Ascending aorta (tissue), 2 donors: ENCODE results near the gene LENG9. TPM values are rescaled to one million over a fixed set of nuclear protein-coding genes. Genes with fewer than 3 reads are reported as not detected.

Source experiments
- DNase-seq, 2 donors: peaks; one replicate each; pipeline ENCODE4 v3.0.0-alpha.2; 2019; ENCODE audit warnings: low spot score in 2 of 2
- H3K27ac ChIP-seq, 2 donors: fragments of 200-600 bp; sonication (generic); one replicate each; pipeline ENCODE4 v1.5.1; 2016 to 2017; ENCODE audit warnings: mild to moderate bottlenecking in 1 of 2
- H3K27me3 ChIP-seq: fragments of 200-600 bp; sonication (generic); one replicate; pipeline ENCODE4 v1.5.1; 2017
- H3K36me3 ChIP-seq, 2 donors: fragments of 200-600 bp; sonication (generic); one replicate each; pipeline ENCODE4 v1.5.1; 2016
- H3K4me1 ChIP-seq, 2 donors: fragments of 200-600 bp; sonication (generic); one replicate each; pipeline ENCODE4 v1.5.1; 2016 to 2017; ENCODE audit warnings: mild to moderate bottlenecking in 1 of 2
- H3K4me3 ChIP-seq, 2 donors: fragments of 200-600 bp; sonication (generic); one replicate each; pipeline ENCODE4 v1.5.1; 2016 to 2017; ENCODE audit warnings: mild to moderate bottlenecking in 1 of 2
- H3K9me3 ChIP-seq, 2 donors: fragments of 200-600 bp; sonication (generic); one replicate each; pipeline ENCODE4 v1.5.1; 2016
- CTCF ChIP-seq, 3 experiments: fragments of 200-600 bp in 2 of 3; fragments of 450-650 bp in 1 of 3; sonication (generic) in 2 of 3; IDR thresholded peaks; one replicate each; pipeline ENCODE4 v1.5.1; 2016 to 2019; ENCODE audit warnings: antibody characterized with exemption in 3 of 3, mild to moderate bottlenecking in 1 of 3, moderate library complexity in 1 of 3
- intact Hi-C: fragments of 100-400 bp; cut with DNase I; formaldehyde crosslinking; loops from one replicate; pipeline ENCODE4 v1.15.1; 2023
- total RNA-seq: library from RNA; depleted of rRNA; stranded (reverse); fragments of >200 nt; gene quantifications from one replicate; pipeline ENCODE4 v1.1.0, GENCODE V29; 2016

Gene LENG9
- total RNA-seq, 1 donor from 2014 or later: 10.1 TPM

DNA sequence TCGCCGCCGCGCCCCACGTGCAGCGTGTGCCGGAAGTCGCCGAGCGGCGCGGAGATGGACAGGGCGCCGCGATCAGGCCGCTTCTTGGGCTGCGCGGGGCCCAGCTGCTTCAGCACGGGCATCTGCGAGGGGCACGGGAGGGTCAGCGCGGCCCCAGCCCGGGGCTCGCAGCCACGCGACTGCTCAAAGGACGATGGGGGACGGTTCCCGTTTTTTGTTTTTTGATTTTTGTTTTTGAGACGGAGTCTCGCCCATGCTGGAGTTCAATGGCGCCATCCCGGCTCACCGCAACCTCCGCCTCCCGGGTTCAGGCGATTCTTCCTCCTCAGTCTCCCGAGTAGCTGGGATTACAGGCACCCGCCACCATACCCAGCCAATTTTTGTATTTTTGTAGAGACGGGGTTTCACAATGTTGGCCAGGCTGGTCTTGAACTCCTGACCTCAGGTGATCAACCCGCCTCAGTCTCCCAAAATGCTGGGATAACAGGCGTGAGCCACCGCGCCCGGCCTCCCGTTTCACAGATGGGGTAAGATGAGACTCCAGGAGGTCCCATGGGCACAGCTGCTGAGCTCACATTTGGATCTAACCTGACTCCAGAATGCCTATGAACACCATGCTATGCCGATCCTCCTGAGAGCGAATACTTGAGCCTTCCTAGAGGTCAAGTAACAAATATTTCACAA, 2.0 kb upstream of the LENG9 start:
- TF ChIP-seq CTCF (IDR thresholded peaks at IDR 0.05): no peak
- H3K9me3 ChIP-seq: no peaks in the 10 kb centered on the region
- peak overlapping the region in 1 of 2 donors; percentile 97 for H3K27ac ChIP-seq
- H3K4me3 ChIP-seq: no peak overlapping the region
- no peaks in the 10 kb centered on the region for H3K27me3 ChIP-seq
- H3K36me3 ChIP-seq: peaks cover 12 to 15% of the 10 kb centered on the region in 2 donors
- peaks cover 14 to 28% of the 10 kb centered on the region in 2 donors for H3K4me1 ChIP-seq
- peak in 1 of 2 donors; percentile 71 for DNase-seq
- intact Hi-C loops: loop anchor here (10.0 kb wide), 3 partner anchors 361 to 1009 kb away; partner anchors contain the start of genes NDUFA3, OSCAR, PPP6R1 and ZNF628

DNA sequence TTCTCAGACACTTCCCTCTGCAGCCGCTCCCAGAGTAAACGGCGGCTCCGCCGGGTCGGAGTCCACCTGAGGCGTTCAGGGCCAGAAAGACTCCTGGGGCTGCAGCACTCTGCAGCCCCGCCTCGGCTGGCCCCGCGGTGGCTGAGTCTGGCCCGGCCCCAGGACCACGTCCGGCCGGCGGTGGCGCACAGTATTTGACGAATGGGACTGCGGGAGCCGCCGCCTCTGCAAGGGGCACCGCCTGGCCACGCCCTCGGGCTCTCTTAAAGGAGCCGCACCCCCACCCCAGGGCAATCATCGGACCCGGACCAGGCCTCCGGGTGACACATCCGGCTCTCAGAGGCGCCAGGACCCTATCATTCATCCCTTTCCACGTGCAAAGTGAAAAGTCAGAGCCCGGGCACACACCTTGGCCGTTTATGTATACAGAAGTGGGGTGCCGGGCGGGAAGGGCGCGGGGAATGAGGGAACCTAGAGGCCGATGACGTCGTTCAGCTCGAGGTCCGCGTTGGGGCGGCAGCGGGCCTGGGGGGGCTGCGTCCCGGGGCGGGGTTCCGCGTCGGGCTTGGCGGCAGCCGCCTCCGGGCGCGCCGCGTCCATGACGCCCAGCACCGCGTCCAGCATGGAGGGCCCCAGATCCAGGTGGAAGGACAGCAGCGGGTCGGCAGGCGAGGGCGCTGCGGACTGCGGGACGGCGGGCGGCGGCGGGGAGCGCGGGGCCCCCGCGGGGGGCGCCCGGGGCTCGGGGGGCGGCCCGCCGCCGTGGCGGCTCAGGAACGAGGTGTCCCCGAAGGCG, 1.2 kb upstream of the LENG9 start:
- no peaks in the 10 kb centered on the region for H3K27me3 ChIP-seq
- H3K27ac ChIP-seq: peak overlapping the region; percentile 97
- H3K4me3 ChIP-seq: peak overlapping the region; percentile 60 to 79
- intact Hi-C loops: loop anchor here (1.0 to 10.0 kb wide), 8 partner anchors 273 to 1133 kb away; partner anchors contain the start of genes CNOT3, MYADM, NDUFA3 and OSCAR
- H3K36me3 ChIP-seq: peaks cover 19 to 22% of the 10 kb centered on the region in 2 donors
- TF ChIP-seq CTCF (IDR thresholded peaks at IDR 0.05): no peak
- peak; percentile 65 to 96 for DNase-seq
- no peaks in the 10 kb centered on the region for H3K9me3 ChIP-seq
- peaks cover 14 to 21% of the 10 kb centered on the region in 2 donors for H3K4me1 ChIP-seq

GRCh38 chr19:54464044-54464629, 559 bp upstream of the LENG9 start:
- no peaks in the 10 kb centered on the region for H3K9me3 ChIP-seq
- peak; percentile 76 to 96 for DNase-seq
- no peaks in the 10 kb centered on the region for H3K27me3 ChIP-seq
- peak overlapping the region; percentile 60 to 79 for H3K4me3 ChIP-seq
- peaks cover 23 to 29% of the 10 kb centered on the region in 2 donors for H3K36me3 ChIP-seq
- TF ChIP-seq CTCF (IDR thresholded peaks at IDR 0.05): no peak
- intact Hi-C loops: loop anchor here (1.0 to 10.0 kb wide), 8 partner anchors 272 to 1132 kb away; partner anchors contain the start of genes CNOT3, MYADM, NDUFA3 and OSCAR
- peak overlapping the region; percentile 97 for H3K27ac ChIP-seq
- H3K4me1 ChIP-seq: peaks cover 14 to 20% of the 10 kb centered on the region in 2 donors

- peak overlapping the region; percentile 97 for H3K27ac ChIP-seq
- intact Hi-C loops: loop anchor here (1.0 to 10.0 kb wide), 7 partner anchors 14 to 1131 kb away; partner anchors contain the start of genes LENG8, NDUFA3, OSCAR and PPP6R1
- peak in 1 of 2 donors; percentile 88 for DNase-seq
- H3K27me3 ChIP-seq: no peaks in the 10 kb centered on the region
- H3K36me3 ChIP-seq: peaks cover 36 to 42% of the 10 kb centered on the region in 2 donors
- peak in 2 of 3 experiments; percentile 4 to 23 for TF ChIP-seq CTCF (IDR thresholded peaks at IDR 0.05)
- peaks cover 14 to 20% of the 10 kb centered on the region in 2 donors for H3K4me1 ChIP-seq
- H3K4me3 ChIP-seq: peak overlapping the region; percentile 71 to 79
- no peaks in the 10 kb centered on the region for H3K9me3 ChIP-seq
These were observed 685 bp downstream of the LENG9 start for GRCh38 chr19:54462655-54463530.
